Esophagus muscularis mucosa (tissue), 3 donors: Measurements from ENCODE around the gene BAK1.

ENCODE experiments used
- POLR2A ChIP-seq: fragments of 450-650 bp; IDR thresholded peaks from one replicate; pipeline ENCODE4 v1.6.1; 2017; ENCODE audit warnings: antibody characterized with exemption, moderate library complexity, mild to moderate bottlenecking, low read depth
- POLR2AphosphoS5 ChIP-seq, 2 donors: sonication (generic); formaldehyde crosslinking; IDR thresholded peaks; one replicate each; pipeline ENCODE4 v1.6.1; 2017; ENCODE audit warnings: antibody characterized with exemption in 2 of 2
- TF ChIP-seq, protein P1 (sequence below), 3 experiments: fragments of 200-600 bp in 2 of 3; fragments of 450-650 bp in 1 of 3; sonication (generic) in 2 of 3; IDR thresholded peaks; one replicate each; pipeline ENCODE4 v1.5.1; 2017 to 2019; ENCODE audit warnings: antibody characterized with exemption in 3 of 3, mild to moderate bottlenecking in 2 of 3, moderate library complexity in 1 of 3

- TF ChIP-seq, protein P1, sequence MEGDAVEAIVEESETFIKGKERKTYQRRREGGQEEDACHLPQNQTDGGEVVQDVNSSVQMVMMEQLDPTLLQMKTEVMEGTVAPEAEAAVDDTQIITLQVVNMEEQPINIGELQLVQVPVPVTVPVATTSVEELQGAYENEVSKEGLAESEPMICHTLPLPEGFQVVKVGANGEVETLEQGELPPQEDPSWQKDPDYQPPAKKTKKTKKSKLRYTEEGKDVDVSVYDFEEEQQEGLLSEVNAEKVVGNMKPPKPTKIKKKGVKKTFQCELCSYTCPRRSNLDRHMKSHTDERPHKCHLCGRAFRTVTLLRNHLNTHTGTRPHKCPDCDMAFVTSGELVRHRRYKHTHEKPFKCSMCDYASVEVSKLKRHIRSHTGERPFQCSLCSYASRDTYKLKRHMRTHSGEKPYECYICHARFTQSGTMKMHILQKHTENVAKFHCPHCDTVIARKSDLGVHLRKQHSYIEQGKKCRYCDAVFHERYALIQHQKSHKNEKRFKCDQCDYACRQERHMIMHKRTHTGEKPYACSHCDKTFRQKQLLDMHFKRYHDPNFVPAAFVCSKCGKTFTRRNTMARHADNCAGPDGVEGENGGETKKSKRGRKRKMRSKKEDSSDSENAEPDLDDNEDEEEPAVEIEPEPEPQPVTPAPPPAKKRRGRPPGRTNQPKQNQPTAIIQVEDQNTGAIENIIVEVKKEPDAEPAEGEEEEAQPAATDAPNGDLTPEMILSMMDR (IDR thresholded peaks at IDR 0.05) = no peak
- TF ChIP-seq POLR2A (no peak), POLR2AphosphoS5 (IDR thresholded peaks at IDR 0.05) (no peak)
Measured at GRCh38 chr6:33557376-33557775, 22.7 kb downstream of the BAK1 start.
